Panc1 (cell line): ENCODE results near the gene MGST1. TPM values are rescaled to one million over a fixed set of nuclear protein-coding genes. Genes with fewer than 3 reads are reported as not detected.

Source experiments
- ATAC-seq: fragments of 200-7000 bp; cut with Tn5 transposase; 2 replicates; pipeline ENCODE4 v1.9.1; 2020; ENCODE audit warnings: mild to moderate bottlenecking, moderate library complexity
- BruUV-seq: library from RNA; stranded (reverse); fragments of 400-500 nt; replicated peaks from 2 replicates; lab custom pipeline; 2021; lab: Mats Ljungman, UMichigan
- CTCF ChIA-PET: fragments of 300-600 bp; sonication (Branson Sonifier 250); formaldehyde crosslinking; loops from one replicate; lab custom pipeline; 2022; ENCODE audit warnings: antibody characterized with exemption; lab: Charles Lee
- POLR2A ChIA-PET: fragments of 300-600 bp; sonication (Branson Sonifier 250); formaldehyde crosslinking; loops from one replicate; lab custom pipeline; 2022; ENCODE audit warnings: antibody characterized with exemption; lab: Charles Lee
- DNase-seq: peaks from one replicate; pipeline ENCODE4 v3.0.0-alpha.2; 2010; ENCODE audit warnings: low read depth, low spot score
- H3K27ac ChIP-seq: 2 replicates; pipeline ENCODE4 v1.5.1; 2011; ENCODE audit warnings: mild to moderate bottlenecking, low read length, inconsistent platforms
- H3K27me3 ChIP-seq: fragments of 200-500 bp; sonication (Bioruptor generic); 2 replicates; pipeline ENCODE4 v1.6.0; 2014; ENCODE audit warnings: low read length, inconsistent platforms; ENCODE audit not compliant: control insufficient read depth, insufficient read depth
- H3K36me3 ChIP-seq: fragments of 200-500 bp; sonication (Bioruptor generic); 2 replicates; pipeline ENCODE4 v1.5.1; 2014; ENCODE audit warnings: inconsistent platforms, mild to moderate bottlenecking, low read length, moderate library complexity; ENCODE audit not compliant: control insufficient read depth, insufficient read depth
- H3K4me1 ChIP-seq: 2 replicates; pipeline ENCODE4 v1.5.1; 2011; ENCODE audit warnings: inconsistent platforms, mild to moderate bottlenecking, low read length, moderate library complexity; ENCODE audit not compliant: control insufficient read depth, insufficient read depth
- H3K4me3 ChIP-seq, 2 experiments: 2 replicates each; pipeline ENCODE4 v1.5.1; 2011 to 2012; ENCODE audit warnings: low read depth in 2 of 2, low read length in 2 of 2, mild to moderate bottlenecking in 2 of 2, inconsistent platforms in 1 of 2, moderate library complexity in 1 of 2
- H3K9me3 ChIP-seq: fragments of 200-500 bp; sonication (Bioruptor generic); 2 replicates; pipeline ENCODE4 v1.5.1; 2014; ENCODE audit warnings: low read depth, mild to moderate bottlenecking, inconsistent platforms, low read length, moderate library complexity; ENCODE audit not compliant: control insufficient read depth, insufficient read depth
- POLR2AphosphoS5 ChIP-seq: IDR thresholded peaks from 2 replicates; pipeline ENCODE4 v1.6.1; 2012; ENCODE audit warnings: mild to moderate bottlenecking, low read depth, low read length, moderate library complexity
- SIN3A ChIP-seq: IDR thresholded peaks from 2 replicates; pipeline ENCODE4 v1.6.1; 2012; ENCODE audit warnings: low read depth, mild to moderate bottlenecking, low read length, moderate library complexity, borderline replicate concordance; ENCODE audit not compliant: insufficient read depth
- TCF7L2 ChIP-seq: IDR thresholded peaks from 2 replicates; pipeline ENCODE4 v1.6.1; 2011; ENCODE audit warnings: mild to moderate bottlenecking, low read depth, low read length, inconsistent platforms
- in situ Hi-C: cut with HindIII; loops from 2 replicates; pipeline ENCODE4 v1.10.0; 2016; ENCODE audit warnings: low sequenced_read_pairs, low pct_unique_long_range_greater_than_20kb
- intact Hi-C: fragments of 100-400 bp; cut with micrococcal nuclease; formaldehyde crosslinking; loops from one replicate; pipeline ENCODE4 v1.10.0; 2022; ENCODE audit not compliant: unreplicated experiment
- total RNA-seq: library from RNA; stranded (reverse); gene quantifications from one replicate; pipeline ENCODE4 v1.2.1, GENCODE V29; 2021; ENCODE audit not compliant: unreplicated experiment
- TF ChIP-seq, protein P1 (sequence below), 2 experiments: IDR thresholded peaks; 2 replicates each; pipeline ENCODE4 v1.6.1; 2011 to 2012; ENCODE audit warnings: low read depth in 2 of 2, control low read depth in 1 of 2, low read length in 1 of 2, mild to moderate bottlenecking in 1 of 2, moderate library complexity in 1 of 2; ENCODE audit not compliant: insufficient read depth in 1 of 2
- TF ChIP-seq, protein P2 (sequence below): fragments of 450-650 bp; IDR thresholded peaks from 2 replicates; pipeline ENCODE4 v1.5.1; 2017; ENCODE audit warnings: mild to moderate bottlenecking

MGST1 gene
- total RNA-seq, 1 experiment from 2014 or later = 8.8 TPM

DNA sequence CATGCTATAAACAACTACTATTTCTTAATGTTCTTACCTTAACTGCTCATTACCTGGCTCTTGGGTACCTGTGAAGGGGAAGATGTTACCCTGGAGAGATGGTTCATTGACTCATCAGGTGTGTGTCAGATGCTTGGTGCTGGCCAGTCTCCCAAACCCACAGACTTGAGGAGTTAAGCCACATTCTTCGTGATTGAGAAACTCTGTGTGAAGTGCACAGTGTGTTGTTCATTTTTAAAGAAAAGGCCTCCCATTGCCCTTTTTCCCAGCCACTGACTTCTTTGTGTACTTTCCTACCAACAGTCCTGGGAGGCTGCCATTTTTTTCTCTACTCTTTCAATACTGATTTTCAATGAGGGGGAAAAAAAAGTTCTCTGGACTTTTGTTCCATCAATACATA is 3.2 kb downstream of the MGST1 start:
- Histone ChIP-seq H3K36me3 (no peaks in the 10 kb centered on the region; the same call in 1 of the 2 replicates), H3K4me3 (no peak overlapping the region), H3K4me1 (peaks cover 4% of the 10 kb centered on the region; the same call in 1 of the 2 replicates), H3K9me3 (no peaks in the 10 kb centered on the region), H3K27me3 (no peaks in the 10 kb centered on the region), H3K27ac (no peak overlapping the region)
- intact Hi-C loops (no loop called here), in situ Hi-C loops (no loop called here)
- no peak for DNase-seq
- BruUV-seq = no TSS peak
- CTCF ChIA-PET = no interaction called here
- ATAC-seq = no peak
- TF ChIP-seq TCF7L2 (no peak), POLR2AphosphoS5 (no peak), SIN3A (no peak)
- TF ChIP-seq, protein P1, sequence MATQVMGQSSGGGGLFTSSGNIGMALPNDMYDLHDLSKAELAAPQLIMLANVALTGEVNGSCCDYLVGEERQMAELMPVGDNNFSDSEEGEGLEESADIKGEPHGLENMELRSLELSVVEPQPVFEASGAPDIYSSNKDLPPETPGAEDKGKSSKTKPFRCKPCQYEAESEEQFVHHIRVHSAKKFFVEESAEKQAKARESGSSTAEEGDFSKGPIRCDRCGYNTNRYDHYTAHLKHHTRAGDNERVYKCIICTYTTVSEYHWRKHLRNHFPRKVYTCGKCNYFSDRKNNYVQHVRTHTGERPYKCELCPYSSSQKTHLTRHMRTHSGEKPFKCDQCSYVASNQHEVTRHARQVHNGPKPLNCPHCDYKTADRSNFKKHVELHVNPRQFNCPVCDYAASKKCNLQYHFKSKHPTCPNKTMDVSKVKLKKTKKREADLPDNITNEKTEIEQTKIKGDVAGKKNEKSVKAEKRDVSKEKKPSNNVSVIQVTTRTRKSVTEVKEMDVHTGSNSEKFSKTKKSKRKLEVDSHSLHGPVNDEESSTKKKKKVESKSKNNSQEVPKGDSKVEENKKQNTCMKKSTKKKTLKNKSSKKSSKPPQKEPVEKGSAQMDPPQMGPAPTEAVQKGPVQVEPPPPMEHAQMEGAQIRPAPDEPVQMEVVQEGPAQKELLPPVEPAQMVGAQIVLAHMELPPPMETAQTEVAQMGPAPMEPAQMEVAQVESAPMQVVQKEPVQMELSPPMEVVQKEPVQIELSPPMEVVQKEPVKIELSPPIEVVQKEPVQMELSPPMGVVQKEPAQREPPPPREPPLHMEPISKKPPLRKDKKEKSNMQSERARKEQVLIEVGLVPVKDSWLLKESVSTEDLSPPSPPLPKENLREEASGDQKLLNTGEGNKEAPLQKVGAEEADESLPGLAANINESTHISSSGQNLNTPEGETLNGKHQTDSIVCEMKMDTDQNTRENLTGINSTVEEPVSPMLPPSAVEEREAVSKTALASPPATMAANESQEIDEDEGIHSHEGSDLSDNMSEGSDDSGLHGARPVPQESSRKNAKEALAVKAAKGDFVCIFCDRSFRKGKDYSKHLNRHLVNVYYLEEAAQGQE (IDR thresholded peaks at IDR 0.05; ENCODE audit: insufficient read depth in 1 of 2, low read depth in 2 of 2, low read length in 1 of 2) = no peak
- TF ChIP-seq, protein P2, sequence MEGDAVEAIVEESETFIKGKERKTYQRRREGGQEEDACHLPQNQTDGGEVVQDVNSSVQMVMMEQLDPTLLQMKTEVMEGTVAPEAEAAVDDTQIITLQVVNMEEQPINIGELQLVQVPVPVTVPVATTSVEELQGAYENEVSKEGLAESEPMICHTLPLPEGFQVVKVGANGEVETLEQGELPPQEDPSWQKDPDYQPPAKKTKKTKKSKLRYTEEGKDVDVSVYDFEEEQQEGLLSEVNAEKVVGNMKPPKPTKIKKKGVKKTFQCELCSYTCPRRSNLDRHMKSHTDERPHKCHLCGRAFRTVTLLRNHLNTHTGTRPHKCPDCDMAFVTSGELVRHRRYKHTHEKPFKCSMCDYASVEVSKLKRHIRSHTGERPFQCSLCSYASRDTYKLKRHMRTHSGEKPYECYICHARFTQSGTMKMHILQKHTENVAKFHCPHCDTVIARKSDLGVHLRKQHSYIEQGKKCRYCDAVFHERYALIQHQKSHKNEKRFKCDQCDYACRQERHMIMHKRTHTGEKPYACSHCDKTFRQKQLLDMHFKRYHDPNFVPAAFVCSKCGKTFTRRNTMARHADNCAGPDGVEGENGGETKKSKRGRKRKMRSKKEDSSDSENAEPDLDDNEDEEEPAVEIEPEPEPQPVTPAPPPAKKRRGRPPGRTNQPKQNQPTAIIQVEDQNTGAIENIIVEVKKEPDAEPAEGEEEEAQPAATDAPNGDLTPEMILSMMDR = no peak
- POLR2A ChIA-PET = no interaction called here

DNA sequence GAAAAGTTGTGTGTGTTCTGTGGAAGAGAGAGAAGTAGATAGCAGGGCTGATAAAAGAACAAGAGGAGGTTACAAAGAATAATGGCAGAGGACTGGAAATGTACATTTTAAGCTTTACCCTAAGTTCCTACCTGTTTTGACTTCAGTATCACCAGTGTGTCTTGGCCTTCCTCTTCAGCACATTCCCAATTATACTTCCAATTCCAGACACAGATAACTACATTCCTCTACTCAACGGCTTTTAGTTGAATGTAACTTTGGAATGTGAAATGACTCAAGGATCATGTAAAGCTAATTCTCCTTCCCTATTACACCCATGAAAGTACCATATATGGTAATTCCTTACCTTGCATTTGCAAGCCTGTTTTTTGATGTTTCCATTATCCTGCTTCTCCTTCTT is 5.0 kb downstream of the MGST1 start:
- ChIA-PET CTCF (no interaction called here), POLR2A (no interaction called here)
- Histone ChIP-seq H3K27ac (no peak overlapping the region), H3K4me3 (no peak overlapping the region), H3K36me3 (no peaks in the 10 kb centered on the region; the same call in 1 of the 2 replicates), H3K4me1 (peaks cover 4% of the 10 kb centered on the region; the same call in 1 of the 2 replicates), H3K9me3 (no peaks in the 10 kb centered on the region), H3K27me3 (no peaks in the 10 kb centered on the region)
- intact Hi-C loops (no loop called here), in situ Hi-C loops (no loop called here)
- DNase-seq (no peak), ATAC-seq (no peak)
- BruUV-seq = no TSS peak
- TF ChIP-seq POLR2AphosphoS5 (no peak), SIN3A (no peak)
- TF ChIP-seq, protein P1 (IDR thresholded peaks at IDR 0.05; ENCODE audit: insufficient read depth in 1 of 2, low read depth in 2 of 2, low read length in 1 of 2) = no peak
